GM18867 (cell line): ENCODE data around the gene KCMF1.
"Not testable (repeated sequence)": the region's sequence is repeated elsewhere in the genome, so short reads cannot be mapped to it uniquely, and the experiment has no call there.

Experiments used
- ATAC-seq: cut with Tn5 transposase; IDR thresholded peaks from one replicate; pipeline ENCODE4 v1.9.1; 2021; ENCODE audit warnings: mild to moderate bottlenecking, moderate library complexity; ENCODE audit not compliant: unreplicated experiment

Gene KCMF1

GRCh38 chr2:84970868-84971509 is at the start of gene KCMF1:
Gene KCMF1 (plus strand): TSS chr2:84971161. CDS start chr2:84971452, 291 bp downstream.
- ATAC-seq = peak; percentile 53

- no peak for ATAC-seq
Observed at GRCh38 chr2:84923009-84923408, 48.0 kb upstream of the KCMF1 start.

GRCh38 chr2:84924173-84925106 is 46.5 kb upstream of the KCMF1 start:
- peak; percentile 33 for ATAC-seq

- peak; percentile 0 for ATAC-seq
Observed at GRCh38 chr2:84925336-84925723, 45.6 kb upstream of the KCMF1 start.

- peak; percentile 79 for ATAC-seq
Observed at GRCh38 chr2:84925724-84926376, 45.1 kb upstream of the KCMF1 start.

GRCh38 chr2:84927275-84927627 is 43.7 kb upstream of the KCMF1 start:
- ATAC-seq = no peak

GRCh38 chr2:84931384-84931821 is 39.6 kb upstream of the KCMF1 start:
- peak; percentile 68 for ATAC-seq

- peak; percentile 35 for ATAC-seq
Observed at GRCh38 chr2:84938194-84938879, 32.6 kb upstream of the KCMF1 start.

- peak; percentile 80 for ATAC-seq
Observed at GRCh38 chr2:84939426-84940087, 31.4 kb upstream of the KCMF1 start.

- ATAC-seq = no peak
Observed at GRCh38 chr2:84940088-84940470, 30.9 kb upstream of the KCMF1 start.

- no peak for ATAC-seq
Observed at GRCh38 chr2:84940831-84941412, 30.0 kb upstream of the KCMF1 start.

GRCh38 chr2:84942166-84942565 is 28.8 kb upstream of the KCMF1 start:
- no peak for ATAC-seq

GRCh38 chr2:84942964-84943421 is 28.0 kb upstream of the KCMF1 start:
- ATAC-seq = peak; percentile 36

GRCh38 chr2:84944295-84944909 is 26.6 kb upstream of the KCMF1 start:
- no peak for ATAC-seq

- ATAC-seq = not testable (repeated sequence)
Observed at GRCh38 chr2:84945838-84946203, 25.1 kb upstream of the KCMF1 start.

GRCh38 chr2:84946204-84947009 is 24.6 kb upstream of the KCMF1 start:
- peak; percentile 67 for ATAC-seq

- ATAC-seq = no peak
Observed at GRCh38 chr2:84947010-84947593, 23.9 kb upstream of the KCMF1 start.

- ATAC-seq = no peak
Observed at GRCh38 chr2:84953535-84953934, 17.4 kb upstream of the KCMF1 start.
